Measurements from ENCODE around the gene TAMM41. TPM values are rescaled to one million over a fixed set of nuclear protein-coding genes. Genes with fewer than 3 reads are reported as not detected.

Gene TAMM41
- total RNA-seq, 1 donor from 2014 or later = 14.9 TPM

GRCh38 chr3:11850003-11850402 is 3.3 kb upstream of the TAMM41 start:
- Histone ChIP-seq H3K36me3 (no peaks in the 10 kb centered on the region), H3K9me3 (no peaks in the 10 kb centered on the region), H3K4me3 (no peak overlapping the region), H3K4me1 (peaks cover 17% of the 10 kb centered on the region), H3K27me3 (ENCODE audit: low read depth) (no peaks in the 10 kb centered on the region), H3K27ac (no peak overlapping the region)
- no peak for TF ChIP-seq CTCF (IDR thresholded peaks at IDR 0.05)
- ATAC-seq = no peak
- no peak for DNase-seq
- intact Hi-C loops (cut with DNase I) = no loop called here

GRCh38 chr3:11847607-11848006 is 922 bp upstream of the TAMM41 start:
- H3K4me3 ChIP-seq = peak overlapping the region; percentile 91
- DNase-seq (no peak), ATAC-seq (peak in 1 of 2 donors; percentile 32)
- no peak for TF ChIP-seq CTCF (IDR thresholded peaks at IDR 0.05)
- H3K9me3 ChIP-seq = no peaks in the 10 kb centered on the region
- peak overlapping the region; percentile 87 for H3K27ac ChIP-seq
- H3K4me1 ChIP-seq = peaks cover 27% of the 10 kb centered on the region
- peaks cover 15% of the 10 kb centered on the region for H3K36me3 ChIP-seq
- intact Hi-C loops (cut with DNase I) = no loop called here
- no peaks in the 10 kb centered on the region for H3K27me3 ChIP-seq (ENCODE audit: low read depth)

GRCh38 chr3:11845651-11846050 is 1.0 kb downstream of the TAMM41 start:
- H3K36me3 ChIP-seq = peaks cover 32% of the 10 kb centered on the region

GRCh38 chr3:11844891-11845290 is 1.8 kb downstream of the TAMM41 start:
- Histone ChIP-seq H3K4me1 (peaks cover 27% of the 10 kb centered on the region), H3K4me3 (no peak overlapping the region), H3K9me3 (no peaks in the 10 kb centered on the region), H3K36me3 (peaks cover 39% of the 10 kb centered on the region), H3K27me3 (ENCODE audit: low read depth) (no peaks in the 10 kb centered on the region), H3K27ac (no peak overlapping the region)
- DNase-seq (no peak), ATAC-seq (no peak)
- intact Hi-C loops (cut with DNase I) = no loop called here
- no peak for TF ChIP-seq CTCF (IDR thresholded peaks at IDR 0.05)

More at GRCh38 chr3:11845651-11846050, 1.0 kb downstream of the TAMM41 start:
- Histone ChIP-seq H3K27me3 (ENCODE audit: low read depth) (no peaks in the 10 kb centered on the region), H3K4me1 (peaks cover 27% of the 10 kb centered on the region), H3K4me3 (peak overlapping the region; percentile 91), H3K27ac (peak overlapping the region; percentile 87), H3K9me3 (no peaks in the 10 kb centered on the region)
- ATAC-seq = no peak
- DNase-seq = no peak
- no peak for TF ChIP-seq CTCF (IDR thresholded peaks at IDR 0.05)
- intact Hi-C loops (cut with DNase I) = no loop called here

GRCh38 chr3:11835028-11835639 is 11.6 kb downstream of the TAMM41 start:
- Histone ChIP-seq H3K9me3 (no peaks in the 10 kb centered on the region), H3K36me3 (peaks cover 90% of the 10 kb centered on the region), H3K4me3 (no peak overlapping the region), H3K27ac (no peak overlapping the region), H3K27me3 (ENCODE audit: low read depth) (no peaks in the 10 kb centered on the region), H3K4me1 (no peaks in the 10 kb centered on the region)
- ATAC-seq (no peak), DNase-seq (no peak)
- TF ChIP-seq CTCF (IDR thresholded peaks at IDR 0.05) = peak; percentile 35
- intact Hi-C loops (cut with DNase I) = no loop called here
